CD14-positive monocyte (primary cell): ENCODE measurements around the gene MSH6. TPM values are rescaled to one million over a fixed set of nuclear protein-coding genes. Genes with fewer than 3 reads are reported as not detected.

Experiments
- DNase-seq, 3 donors: peaks; one replicate each; pipeline ENCODE4 v3.0.0-alpha.2; 2011 to 2022
- H2AFZ ChIP-seq: 2 replicates; pipeline ENCODE4 v1.6.0; 2012; ENCODE audit warnings: mild to moderate bottlenecking, low read depth, low read length, inconsistent platforms; ENCODE audit not compliant: insufficient read depth, poor library complexity, severe bottlenecking
- H3K27ac ChIP-seq, 2 donors: 1 replicate in 1 of 2; 2 replicates in 1 of 2; pipeline ENCODE4 v1.5.1; 2012 to 2013; ENCODE audit warnings: low read length in 2 of 2, control low read depth in 1 of 2, inconsistent platforms in 1 of 2, low read depth in 1 of 2, mild to moderate bottlenecking in 1 of 2
- H3K27me3 ChIP-seq, 2 donors: one replicate each; pipeline versions ENCODE4 v1.6.0 to v1.6.1; 2011 to 2013; ENCODE audit warnings: low read length in 2 of 2; ENCODE audit not compliant: control insufficient read depth in 2 of 2, insufficient read depth in 2 of 2
- H3K36me3 ChIP-seq, 2 donors: replicated peaks in 1 of 2; 1 replicate in 1 of 2; 2 replicates in 1 of 2; pipeline versions ENCODE4 v1.5.1 to v1.6.1; 2012 to 2013; ENCODE audit warnings: low read length in 2 of 2, control low read depth in 1 of 2, inconsistent platforms in 1 of 2, mild to moderate bottlenecking in 1 of 2; ENCODE audit not compliant: insufficient read depth in 2 of 2, control insufficient read depth in 1 of 2
- H3K4me1 ChIP-seq, 2 donors: 1 replicate in 1 of 2; 2 replicates in 1 of 2; pipeline versions ENCODE4 v1.5.1 to v1.6.1; 2012 to 2013; ENCODE audit warnings: low read length in 2 of 2, control low read depth in 1 of 2, inconsistent platforms in 1 of 2, mild to moderate bottlenecking in 1 of 2, moderate library complexity in 1 of 2; ENCODE audit not compliant: insufficient read depth in 2 of 2, control insufficient read depth in 1 of 2
- H3K4me2 ChIP-seq: replicated peaks from 2 replicates; pipeline ENCODE3; 2012; ENCODE audit warnings: low read length, moderate library complexity, mild to moderate bottlenecking; ENCODE audit not compliant: poor library complexity, severe bottlenecking; ENCODE audit errors: extremely low read depth
- H3K4me3 ChIP-seq, 3 experiments: fragments of 200-600 bp in 1 of 3; sonication (generic) in 1 of 3; replicated peaks in 1 of 3; 1 replicate in 2 of 3; 2 replicates in 1 of 3; pipeline ENCODE4 v1.5.1; 2011 to 2013; ENCODE audit warnings: low read length in 3 of 3, mild to moderate bottlenecking in 3 of 3, control low read depth in 2 of 3, low read depth in 2 of 3, inconsistent platforms in 1 of 3, moderate library complexity in 1 of 3
- H3K79me2 ChIP-seq: 2 replicates; pipeline ENCODE4 v1.6.0; 2012; ENCODE audit warnings: mild to moderate bottlenecking, control low read depth, inconsistent platforms, low read length, moderate library complexity; ENCODE audit not compliant: insufficient read depth
- H3K9ac ChIP-seq: 2 replicates; pipeline ENCODE4 v1.6.0; 2017; ENCODE audit warnings: low read length, mild to moderate bottlenecking; ENCODE audit not compliant: insufficient read depth, poor library complexity, severe bottlenecking
- H3K9me3 ChIP-seq, 2 donors: replicated peaks in 1 of 2; 1 replicate in 1 of 2; 2 replicates in 1 of 2; pipeline versions ENCODE4 v1.5.1 to v1.6.1; 2012 to 2013; ENCODE audit warnings: low read length in 2 of 2, control low read depth in 1 of 2; ENCODE audit not compliant: control insufficient read depth in 1 of 2, insufficient read depth in 1 of 2
- H4K20me1 ChIP-seq: 2 replicates; pipeline ENCODE4 v1.6.0; 2012; ENCODE audit warnings: mild to moderate bottlenecking, low read length, control low read depth, moderate library complexity; ENCODE audit not compliant: insufficient read depth
- H3K27ac Mint-ChIP-seq, 7 donors: one replicate each; pipeline ENCODE4 v1.8.0; 2020; ENCODE audit warnings: mild to moderate bottlenecking in 7 of 7, mixed read lengths in 7 of 7, moderate library complexity in 6 of 7, inconsistent platforms in 2 of 7
- H3K27me3 Mint-ChIP-seq, 3 donors: one replicate each; pipeline ENCODE4 v1.8.0; 2021 to 2022; ENCODE audit warnings: low read depth in 3 of 3, mild to moderate bottlenecking in 3 of 3, mixed read lengths in 3 of 3, moderate library complexity in 3 of 3, inconsistent platforms in 1 of 3
- H3K36me3 Mint-ChIP-seq, 2 donors: one replicate each; pipeline ENCODE4 v1.8.0; 2020; ENCODE audit warnings: mixed read lengths in 2 of 2, inconsistent platforms in 1 of 2, mild to moderate bottlenecking in 1 of 2
- H3K4me1 Mint-ChIP-seq: one replicate; pipeline ENCODE4 v1.8.0; 2020; ENCODE audit warnings: mild to moderate bottlenecking, mixed read lengths
- H3K4me3 Mint-ChIP-seq, 2 donors: one replicate each; pipeline ENCODE4 v1.8.0; 2020; ENCODE audit warnings: mild to moderate bottlenecking in 2 of 2, mixed read lengths in 2 of 2, moderate library complexity in 1 of 2
- H3K9me3 Mint-ChIP-seq, 7 donors: one replicate each; pipeline ENCODE4 v1.8.0; 2020 to 2022; ENCODE audit warnings: mixed read lengths in 7 of 7, mild to moderate bottlenecking in 6 of 7, moderate library complexity in 6 of 7, inconsistent platforms in 2 of 7
- WGBS: methylation state at CpG from one replicate; pipeline ENCODE4 v1.1.5; 2013; ENCODE audit warnings: missing lambda C conversion rate; ENCODE audit not compliant: insufficient coverage; 5-methylcytosine and 5-hydroxymethylcytosine counted together
- intact Hi-C, 2 donors: fragments of 100-400 bp; cut with micrococcal nuclease; formaldehyde crosslinking; loops; one replicate each; pipeline versions ENCODE4 v1.15.0 to v1.15.1; 2023
- polyA plus RNA-seq, 3 donors: library from polyadenylated mRNA; depleted of rRNA in 1 of 3; unstranded in 2 of 3; stranded (reverse) in 1 of 3; fragments of 300-500 nt in 2 of 3; fragments of >200 nt in 1 of 3; fragmentation: Illumina TruSeq in 2 of 3; gene quantifications; 1 replicate in 2 of 3; 2 replicates in 1 of 3; pipeline ENCODE4 v1.2.3, GENCODE V29; 2012 to 2021
- TF ChIP-seq, protein P1 (sequence below): fragments of 200-600 bp; IDR thresholded peaks from one replicate; pipeline ENCODE4 v1.8.0; 2022; ENCODE audit warnings: antibody characterized with exemption, mild to moderate bottlenecking

MSH6 gene
- polyA plus RNA-seq, 3 donors, result 4.1 to 6.5 (median 6.0) TPM

- Histone ChIP-seq H3K27me3 (no peaks in the 10 kb centered on the region), H2AFZ (no peak overlapping the region), H3K36me3 (no peaks in the 10 kb centered on the region), H4K20me1 (peaks cover 5% of the 10 kb centered on the region), H3K27ac (no peak overlapping the region), H3K4me3 (no peak overlapping the region), H3K79me2 (peaks cover 5% of the 10 kb centered on the region), H3K4me1 (peaks cover 12 to 15% of the 10 kb centered on the region in 2 donors), H3K9me3 (no peaks in the 10 kb centered on the region), H3K4me2 (no peak overlapping the region), H3K9ac (no peak overlapping the region)
- 83% methylated on average over 6 of the region's 8 CpGs for WGBS
- peaks cover 12% of the 10 kb centered on the region for H3K4me1 Mint-ChIP-seq
- H3K27ac Mint-ChIP-seq, result no peak overlapping the region
- no peaks in the 10 kb centered on the region for H3K9me3 Mint-ChIP-seq
- no peak for DNase-seq
- H3K36me3 Mint-ChIP-seq, result no peaks in the 10 kb centered on the region
- intact Hi-C loops, result no loop called here
- TF ChIP-seq, protein P1, sequence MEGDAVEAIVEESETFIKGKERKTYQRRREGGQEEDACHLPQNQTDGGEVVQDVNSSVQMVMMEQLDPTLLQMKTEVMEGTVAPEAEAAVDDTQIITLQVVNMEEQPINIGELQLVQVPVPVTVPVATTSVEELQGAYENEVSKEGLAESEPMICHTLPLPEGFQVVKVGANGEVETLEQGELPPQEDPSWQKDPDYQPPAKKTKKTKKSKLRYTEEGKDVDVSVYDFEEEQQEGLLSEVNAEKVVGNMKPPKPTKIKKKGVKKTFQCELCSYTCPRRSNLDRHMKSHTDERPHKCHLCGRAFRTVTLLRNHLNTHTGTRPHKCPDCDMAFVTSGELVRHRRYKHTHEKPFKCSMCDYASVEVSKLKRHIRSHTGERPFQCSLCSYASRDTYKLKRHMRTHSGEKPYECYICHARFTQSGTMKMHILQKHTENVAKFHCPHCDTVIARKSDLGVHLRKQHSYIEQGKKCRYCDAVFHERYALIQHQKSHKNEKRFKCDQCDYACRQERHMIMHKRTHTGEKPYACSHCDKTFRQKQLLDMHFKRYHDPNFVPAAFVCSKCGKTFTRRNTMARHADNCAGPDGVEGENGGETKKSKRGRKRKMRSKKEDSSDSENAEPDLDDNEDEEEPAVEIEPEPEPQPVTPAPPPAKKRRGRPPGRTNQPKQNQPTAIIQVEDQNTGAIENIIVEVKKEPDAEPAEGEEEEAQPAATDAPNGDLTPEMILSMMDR, result no peak
- H3K27me3 Mint-ChIP-seq, result peaks cover 0 to 7% (median 0%) of the 10 kb centered on the region in 3 donors
- H3K4me3 Mint-ChIP-seq, result no peak overlapping the region
Observed at GRCh38 chr2:47779426-47779790, 3.5 kb upstream of the MSH6 start.

DNA sequence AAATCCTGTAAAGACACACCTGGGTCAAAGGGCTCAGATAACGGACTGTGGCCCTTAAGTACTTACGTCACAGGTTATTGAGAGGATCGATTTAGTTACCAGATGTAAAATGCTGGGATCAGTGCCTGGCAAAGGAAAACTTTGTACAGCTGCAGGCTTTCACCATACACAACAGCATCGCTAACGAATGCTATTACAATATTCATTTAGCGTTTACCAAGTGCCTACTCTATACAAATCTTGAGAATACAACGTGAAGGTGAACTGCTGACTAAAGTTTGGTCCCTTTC, 619 bp upstream of the MSH6 start:
- peaks cover 34% of the 10 kb centered on the region for H3K4me1 Mint-ChIP-seq
- peak overlapping the region; percentile 78 to 84 for H3K4me3 Mint-ChIP-seq
- TF ChIP-seq, protein P1, result no peak
- H3K9me3 Mint-ChIP-seq, result no peaks in the 10 kb centered on the region
- Histone ChIP-seq H3K27ac (peak overlapping the region; percentile 59 to 88), H3K4me1 (peaks cover 35 to 39% of the 10 kb centered on the region in 2 donors), H3K4me3 (peak overlapping the region; percentile 82 to 91 (median 89)), H3K36me3 (no peaks in the 10 kb centered on the region), H3K4me2 (peak overlapping the region; percentile 96), H3K79me2 (peaks cover 34% of the 10 kb centered on the region), H3K9me3 (no peaks in the 10 kb centered on the region), H2AFZ (peak overlapping the region; percentile 99), H3K27me3 (no peaks in the 10 kb centered on the region), H3K9ac (peak overlapping the region; percentile 81), H4K20me1 (peaks cover 29% of the 10 kb centered on the region)
- H3K36me3 Mint-ChIP-seq, result no peaks in the 10 kb centered on the region
- peaks cover 0 to 7% (median 0%) of the 10 kb centered on the region in 3 donors for H3K27me3 Mint-ChIP-seq
- DNase-seq, result no peak
- WGBS, result 12% methylated on average over 6 of the region's 7 CpGs
- intact Hi-C loops, result loop anchor here (5.0 kb wide), 1 partner anchor 125 kb away; the partner anchor contains the start of gene FBXO11 (in 2 of the 2)
- H3K27ac Mint-ChIP-seq, result peak overlapping the region in 5 of 7 donors; percentile 72 to 88 (median 78)
